Neutrophil (primary cell): Measurements from ENCODE around the gene TRERF1.

Experiments used
- H3K27ac ChIP-seq: fragments of 200-600 bp; sonication (generic); 2 replicates; pipeline ENCODE4 v1.5.1; 2016; ENCODE audit warnings: mild to moderate bottlenecking, moderate library complexity
- H3K27me3 ChIP-seq: fragments of 200-600 bp; sonication (generic); 2 replicates; pipeline ENCODE4 v1.6.0; 2016; ENCODE audit warnings: mild to moderate bottlenecking
- H3K36me3 ChIP-seq: fragments of 200-600 bp; sonication (generic); 2 replicates; pipeline ENCODE4 v1.5.1; 2017
- H3K4me1 ChIP-seq, 2 experiments: fragments of 200-600 bp in 1 of 2; sonication (generic) in 1 of 2; 1 replicate in 1 of 2; 2 replicates in 1 of 2; pipeline versions ENCODE4 v1.5.1 to v1.6.1; 2013 to 2016; ENCODE audit warnings: low read depth in 1 of 2, low read length in 1 of 2, mild to moderate bottlenecking in 1 of 2, moderate library complexity in 1 of 2; ENCODE audit not compliant: control insufficient read depth in 1 of 2, insufficient read depth in 1 of 2
- H3K4me3 ChIP-seq, 2 experiments: fragments of 200-600 bp in 1 of 2; sonication (generic) in 1 of 2; 1 replicate in 1 of 2; 2 replicates in 1 of 2; pipeline ENCODE4 v1.5.1; 2013 to 2016; ENCODE audit warnings: low read depth in 1 of 2, low read length in 1 of 2, mild to moderate bottlenecking in 1 of 2, moderate library complexity in 1 of 2
- H3K9me3 ChIP-seq: fragments of 200-600 bp; sonication (generic); 2 replicates; pipeline ENCODE4 v1.5.1; 2016
- TF ChIP-seq, protein P1 (sequence below): fragments of 200-600 bp; sonication (generic); IDR thresholded peaks from 2 replicates; pipeline ENCODE4 v1.5.1; 2016; ENCODE audit warnings: antibody characterized with exemption

The TRERF1 gene

DNA sequence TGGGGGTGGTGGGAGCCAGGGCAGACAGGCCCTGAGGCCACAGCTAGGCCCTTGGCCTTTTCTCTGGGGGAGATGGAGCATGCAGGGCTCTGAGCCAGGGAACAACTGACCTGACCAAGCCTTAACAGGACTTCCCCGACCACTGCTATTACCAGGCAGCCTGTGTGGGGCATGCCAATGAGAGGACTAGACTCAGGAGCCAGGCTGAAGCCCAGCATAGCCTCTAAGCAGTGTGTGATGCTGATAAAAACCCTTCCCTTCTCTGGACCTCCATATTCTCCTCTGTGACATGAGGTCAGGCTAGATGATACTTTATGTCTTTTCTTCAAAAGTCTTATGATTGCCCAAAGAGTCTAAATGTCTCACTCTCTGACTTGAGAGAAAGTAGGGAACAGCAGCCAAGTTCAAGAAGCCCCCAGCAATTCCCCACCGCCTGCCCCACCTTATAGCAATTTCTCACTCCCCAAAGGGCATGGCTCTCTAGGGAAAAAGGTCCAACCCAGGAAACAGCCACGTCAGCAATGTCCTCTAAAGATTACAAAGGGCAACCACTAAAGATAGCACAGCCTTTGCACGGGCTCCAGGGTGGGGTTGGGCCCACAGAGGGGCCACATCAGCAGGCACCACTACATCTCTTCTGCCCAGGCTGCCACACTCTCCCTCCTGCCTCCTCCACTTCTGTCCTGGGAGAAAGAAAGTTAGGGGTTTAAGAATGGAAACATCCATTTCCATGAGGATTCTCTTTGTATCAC lies 71.3 kb downstream of the TRERF1 start:
- H3K36me3 ChIP-seq, result no peaks in the 10 kb centered on the region
- H3K9me3 ChIP-seq, result no peaks in the 10 kb centered on the region
- no peak overlapping the region for H3K4me3 ChIP-seq
- H3K4me1 ChIP-seq, result peaks cover 50 to 53% of the 10 kb centered on the region in 2 experiments
- peak overlapping the region; percentile 74 for H3K27ac ChIP-seq
- TF ChIP-seq, protein P1, sequence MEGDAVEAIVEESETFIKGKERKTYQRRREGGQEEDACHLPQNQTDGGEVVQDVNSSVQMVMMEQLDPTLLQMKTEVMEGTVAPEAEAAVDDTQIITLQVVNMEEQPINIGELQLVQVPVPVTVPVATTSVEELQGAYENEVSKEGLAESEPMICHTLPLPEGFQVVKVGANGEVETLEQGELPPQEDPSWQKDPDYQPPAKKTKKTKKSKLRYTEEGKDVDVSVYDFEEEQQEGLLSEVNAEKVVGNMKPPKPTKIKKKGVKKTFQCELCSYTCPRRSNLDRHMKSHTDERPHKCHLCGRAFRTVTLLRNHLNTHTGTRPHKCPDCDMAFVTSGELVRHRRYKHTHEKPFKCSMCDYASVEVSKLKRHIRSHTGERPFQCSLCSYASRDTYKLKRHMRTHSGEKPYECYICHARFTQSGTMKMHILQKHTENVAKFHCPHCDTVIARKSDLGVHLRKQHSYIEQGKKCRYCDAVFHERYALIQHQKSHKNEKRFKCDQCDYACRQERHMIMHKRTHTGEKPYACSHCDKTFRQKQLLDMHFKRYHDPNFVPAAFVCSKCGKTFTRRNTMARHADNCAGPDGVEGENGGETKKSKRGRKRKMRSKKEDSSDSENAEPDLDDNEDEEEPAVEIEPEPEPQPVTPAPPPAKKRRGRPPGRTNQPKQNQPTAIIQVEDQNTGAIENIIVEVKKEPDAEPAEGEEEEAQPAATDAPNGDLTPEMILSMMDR, result no peak
- H3K27me3 ChIP-seq, result no peaks in the 10 kb centered on the region

DNA sequence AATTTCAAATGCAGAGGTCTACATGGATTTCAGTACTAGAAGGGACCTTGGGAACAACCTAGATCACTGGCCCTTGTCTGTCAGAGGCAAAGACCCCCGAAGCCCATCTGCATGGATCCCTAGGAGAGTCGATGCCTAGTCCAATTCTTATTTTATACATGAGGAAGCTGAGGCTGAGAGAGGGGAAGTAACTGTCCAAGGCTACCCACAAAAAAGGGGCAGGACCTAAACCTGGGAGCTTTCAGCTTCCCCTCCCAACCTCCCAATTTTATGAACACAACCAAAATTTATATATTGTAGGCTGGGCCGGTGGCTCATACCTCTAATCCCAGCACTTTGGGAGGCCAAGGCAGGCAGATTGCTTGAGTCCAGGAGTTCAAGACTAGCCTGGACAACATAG lies 73.2 kb downstream of the TRERF1 start:
- Histone ChIP-seq H3K36me3 (no peaks in the 10 kb centered on the region), H3K27me3 (no peaks in the 10 kb centered on the region), H3K9me3 (no peaks in the 10 kb centered on the region), H3K4me1 (peaks cover 64 to 66% of the 10 kb centered on the region in 2 experiments), H3K4me3 (peak overlapping the region; percentile 27 to 46), H3K27ac (peak overlapping the region; percentile 74)
- TF ChIP-seq, protein P1, result no peak

DNA sequence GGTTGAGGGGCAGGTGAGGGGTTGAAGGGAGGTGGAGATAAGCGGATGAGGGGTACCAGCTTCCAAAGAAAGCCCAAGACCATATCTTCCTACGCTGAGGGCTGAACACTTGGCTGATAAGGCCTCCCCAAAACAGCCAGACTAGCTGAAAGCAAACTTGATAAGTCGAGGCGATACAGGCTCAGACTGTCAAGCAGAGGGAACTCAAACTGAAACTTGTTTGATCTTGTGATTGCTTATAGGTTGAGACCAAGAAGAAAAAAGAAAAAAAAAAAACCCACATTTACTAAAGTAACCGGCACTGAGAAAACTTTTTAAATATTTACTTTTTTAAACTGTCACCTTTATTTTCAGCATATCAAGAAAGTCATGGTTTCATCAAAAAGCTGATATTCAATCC lies 73.6 kb downstream of the TRERF1 start:
- Histone ChIP-seq H3K27ac (peak overlapping the region; percentile 74), H3K36me3 (no peaks in the 10 kb centered on the region), H3K4me3 (peak overlapping the region; percentile 27 to 46), H3K9me3 (no peaks in the 10 kb centered on the region), H3K4me1 (peaks cover 68 to 70% of the 10 kb centered on the region in 2 experiments), H3K27me3 (no peaks in the 10 kb centered on the region)
- TF ChIP-seq, protein P1, result no peak

DNA sequence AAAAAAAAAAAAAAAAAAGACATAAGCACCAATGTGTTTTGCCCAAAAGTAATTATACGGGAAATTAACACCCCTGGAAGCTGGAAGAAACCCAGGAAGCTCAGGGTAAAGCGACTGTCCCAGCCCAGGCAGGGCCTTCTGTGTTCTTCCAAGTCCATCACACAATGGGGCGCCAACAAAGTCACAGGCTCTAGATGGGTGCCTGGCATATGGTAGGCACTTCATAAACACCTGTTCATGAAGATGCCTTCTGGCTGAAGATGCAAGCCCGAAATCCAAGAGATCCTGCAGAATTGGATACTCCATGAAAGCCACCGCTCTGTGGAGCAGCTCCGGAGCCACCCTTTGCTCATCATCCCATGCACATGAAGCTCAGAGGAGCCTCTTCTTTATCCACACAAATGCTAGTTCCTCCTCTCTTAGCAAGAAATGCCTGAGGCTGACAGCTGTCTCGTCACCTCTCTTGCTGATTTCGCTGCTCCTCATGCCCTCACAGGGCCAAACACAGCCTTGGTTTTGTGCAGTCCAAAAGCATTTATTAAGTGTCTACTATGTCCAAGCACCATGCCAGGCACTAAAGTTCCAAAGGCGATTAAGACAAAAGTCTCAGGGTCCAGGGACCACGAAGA lies 76.6 kb downstream of the TRERF1 start:
- H3K36me3 ChIP-seq, result no peaks in the 10 kb centered on the region
- H3K27ac ChIP-seq, result peak overlapping the region; percentile 97
- TF ChIP-seq, protein P1, result no peak
- H3K27me3 ChIP-seq, result no peaks in the 10 kb centered on the region
- no peaks in the 10 kb centered on the region for H3K9me3 ChIP-seq
- H3K4me3 ChIP-seq, result no peak overlapping the region
- H3K4me1 ChIP-seq, result peaks cover 87 to 88% of the 10 kb centered on the region in 2 experiments

DNA sequence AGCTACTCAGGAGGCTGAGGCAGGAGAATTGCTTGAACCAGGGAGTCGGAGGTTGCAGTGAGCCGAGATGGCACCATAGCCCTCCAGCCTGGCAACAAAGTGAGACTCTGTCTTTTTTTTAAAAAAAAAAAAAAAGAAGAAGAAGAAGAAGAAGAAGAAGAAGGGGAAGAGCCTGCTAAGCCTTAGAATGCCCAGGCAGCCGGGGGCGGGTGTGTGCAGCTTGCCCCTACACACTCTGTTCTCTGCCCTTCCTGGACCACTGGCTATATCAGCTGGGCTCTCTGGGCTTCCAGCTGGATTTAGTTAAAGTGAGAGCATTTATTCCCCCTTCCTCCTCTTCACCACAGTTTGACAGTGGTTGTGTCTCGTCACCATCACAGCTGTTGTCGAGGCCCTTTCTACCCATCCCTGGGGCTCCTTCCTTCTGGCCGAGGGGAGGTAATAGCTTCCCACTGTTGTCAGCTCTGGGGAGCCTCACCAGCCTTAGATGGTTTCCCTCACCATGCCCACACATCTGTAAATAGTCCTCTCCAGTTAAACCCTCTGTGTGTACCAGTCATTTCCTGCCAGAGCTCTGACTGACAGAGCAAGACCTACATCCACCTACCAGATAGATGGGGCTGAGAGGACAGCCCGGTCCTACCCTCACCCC lies 77.6 kb downstream of the TRERF1 start:
- no peaks in the 10 kb centered on the region for H3K36me3 ChIP-seq
- H3K4me1 ChIP-seq, result peaks cover 88 to 89% of the 10 kb centered on the region in 2 experiments
- TF ChIP-seq, protein P1, result no peak
- no peaks in the 10 kb centered on the region for H3K27me3 ChIP-seq
- no peaks in the 10 kb centered on the region for H3K9me3 ChIP-seq
- H3K4me3 ChIP-seq, result peak overlapping the region; percentile 5 to 46
- H3K27ac ChIP-seq, result peak overlapping the region; percentile 97
